GM10847 (cell line): ENCODE measurements around the gene APOA1.

Experiments used
- POLR2A ChIP-seq: IDR thresholded peaks from 2 replicates; pipeline ENCODE4 v1.6.1; 2011; ENCODE audit not compliant: insufficient read length; ENCODE audit errors: extremely low read depth

Gene APOA1

GRCh38 chr11:116829525-116830183, 7.8 kb downstream of the APOA1 start, which contains the start of gene APOC3:
Gene APOC3, plus strand, starts transcription at chr11:116829907. Its CDS starts 676 bp downstream, at chr11:116830583.
- TF ChIP-seq POLR2A = no peak

GRCh38 chr11:116828632-116829524, 8.5 kb downstream of the APOA1 start:
- TF ChIP-seq POLR2A = no peak

GRCh38 chr11:116827461-116827860, 10.0 kb downstream of the APOA1 start:
- TF ChIP-seq POLR2A = no peak

GRCh38 chr11:116826751-116827431, 10.5 kb downstream of the APOA1 start:
- TF ChIP-seq POLR2A = no peak

- TF ChIP-seq POLR2A = no peak
These were observed 11.3 kb downstream of the APOA1 start for GRCh38 chr11:116825854-116826750.

- TF ChIP-seq POLR2A = no peak
These were observed 12.0 kb downstream of the APOA1 start for GRCh38 chr11:116825434-116825833.

GRCh38 chr11:116823031-116823843, 14.2 kb downstream of the APOA1 start, which contains the start of gene APOA4:
Gene APOA4, minus strand, starts transcription at chr11:116823304. Its CDS starts 113 bp downstream, at chr11:116823191.
- no peak for TF ChIP-seq POLR2A

- TF ChIP-seq POLR2A = no peak
These were observed 14.8 kb downstream of the APOA1 start for GRCh38 chr11:116822575-116822974.

GRCh38 chr11:116821050-116821918, 16.1 kb downstream of the APOA1 start:
- TF ChIP-seq POLR2A = no peak

- TF ChIP-seq POLR2A = no peak
These were observed 18.4 kb downstream of the APOA1 start for GRCh38 chr11:116819049-116819448.

- TF ChIP-seq POLR2A = no peak
These were observed 22.9 kb downstream of the APOA1 start for GRCh38 chr11:116814502-116814901.

GRCh38 chr11:116813781-116814471, 23.5 kb downstream of the APOA1 start:
- no peak for TF ChIP-seq POLR2A
